Measurements from ENCODE around the gene OR52I2. TPM values are rescaled to one million over a fixed set of nuclear protein-coding genes. Genes with fewer than 3 reads are reported as not detected.

The OR52I2 gene
- total and polyA plus RNA-seq, 2 donors from 2014 or later, result not detected

GRCh38 chr11:4543561-4543960 lies 38.0 kb upstream of the OR52I2 start:
- FAIRE-seq, result no peak
- H3K9me3 ChIP-seq (ENCODE audit: control insufficient read depth in 2 of 3, insufficient read depth in 1 of 3, low read length in 3 of 3), result no peaks in the 10 kb centered on the region

GRCh38 chr11:4544891-4545290 lies 36.7 kb upstream of the OR52I2 start, which contains the start of gene OR52M1:
Gene OR52M1, plus strand, starts transcription at chr11:4545191. Its CDS starts 0 bp downstream, at chr11:4545191.
- no peaks in the 10 kb centered on the region for H3K27me3 ChIP-seq (ENCODE audit: control insufficient read depth, insufficient read depth, low read length)
- H3K36me3 ChIP-seq (ENCODE audit: control insufficient read depth in 2 of 3, insufficient read depth in 3 of 3, low read length in 3 of 3), result no peaks in the 10 kb centered on the region
- H3K27ac ChIP-seq (ENCODE audit: low read depth in 2 of 2, low read length in 2 of 2), result no peak within 1 kb of the TSS
- DNase-seq, result no peak
- H3K4me1 ChIP-seq (ENCODE audit: control insufficient read depth in 2 of 3, insufficient read depth in 2 of 3, low read depth in 1 of 3, low read length in 3 of 3), result no peaks in the 10 kb centered on the region
- H3K9ac ChIP-seq (ENCODE audit: low read length in 3 of 3), result no peak within 1 kb of the TSS
- intact Hi-C loops (cut with DNase I), result no loop called here
- H3K9me3 ChIP-seq (ENCODE audit: control insufficient read depth in 2 of 3, insufficient read depth in 1 of 3, low read length in 3 of 3), result no peaks in the 10 kb centered on the region
- FAIRE-seq, result no peak
- H3K4me3 ChIP-seq (ENCODE audit: low read length in 3 of 3), result no peak within 1 kb of the TSS
- TF ChIP-seq CTCF (IDR thresholded peaks at IDR 0.05; ENCODE audit: borderline replicate concordance, extremely low read depth, insufficient read depth), result no peak

More at GRCh38 chr11:4543561-4543960, 38.0 kb upstream of the OR52I2 start:
- H3K4me3 ChIP-seq (ENCODE audit: low read length in 3 of 3), result no peak overlapping the region
- H3K27me3 ChIP-seq (ENCODE audit: control insufficient read depth, insufficient read depth, low read length), result no peaks in the 10 kb centered on the region
- H3K36me3 ChIP-seq (ENCODE audit: control insufficient read depth in 2 of 3, insufficient read depth in 3 of 3, low read length in 3 of 3), result no peaks in the 10 kb centered on the region
- no peak overlapping the region for H3K9ac ChIP-seq (ENCODE audit: low read length in 3 of 3)
- no peak for DNase-seq
- no peak for TF ChIP-seq CTCF (IDR thresholded peaks at IDR 0.05; ENCODE audit: borderline replicate concordance, extremely low read depth, insufficient read depth)
- H3K4me1 ChIP-seq (ENCODE audit: control insufficient read depth in 2 of 3, insufficient read depth in 2 of 3, low read depth in 1 of 3, low read length in 3 of 3), result no peaks in the 10 kb centered on the region
- no peak overlapping the region for H3K27ac ChIP-seq (ENCODE audit: low read depth in 2 of 2, low read length in 2 of 2)
- intact Hi-C loops (cut with DNase I), result no loop called here

- H3K4me1 ChIP-seq (ENCODE audit: control insufficient read depth in 2 of 3, insufficient read depth in 2 of 3, low read depth in 1 of 3, low read length in 3 of 3), result no peaks in the 10 kb centered on the region
- TF ChIP-seq CTCF (IDR thresholded peaks at IDR 0.05; ENCODE audit: borderline replicate concordance, extremely low read depth, insufficient read depth), result no peak
- no peak overlapping the region for H3K27ac ChIP-seq (ENCODE audit: low read depth in 2 of 2, low read length in 2 of 2)
- no peak overlapping the region for H3K4me3 ChIP-seq (ENCODE audit: low read length in 3 of 3)
- DNase-seq (no peak), FAIRE-seq (peak; percentile 61)
- no peaks in the 10 kb centered on the region for H3K27me3 ChIP-seq (ENCODE audit: control insufficient read depth, insufficient read depth, low read length)
- H3K9ac ChIP-seq (ENCODE audit: low read length in 3 of 3), result no peak overlapping the region
- H3K9me3 ChIP-seq (ENCODE audit: control insufficient read depth in 2 of 3, insufficient read depth in 1 of 3, low read length in 3 of 3), result no peaks in the 10 kb centered on the region
- intact Hi-C loops (cut with DNase I), result no loop called here
- H3K36me3 ChIP-seq (ENCODE audit: control insufficient read depth in 2 of 3, insufficient read depth in 3 of 3, low read length in 3 of 3), result no peaks in the 10 kb centered on the region
Measured at GRCh38 chr11:4546878-4547277, 34.7 kb upstream of the OR52I2 start.

GRCh38 chr11:4547416-4547815 lies 34.1 kb upstream of the OR52I2 start:
- no peak overlapping the region for H3K9ac ChIP-seq (ENCODE audit: low read length in 3 of 3)
- no peak for FAIRE-seq

More at GRCh38 chr11:4547416-4547815, 34.1 kb upstream of the OR52I2 start:
- DNase-seq, result no peak
- Histone ChIP-seq H3K4me1 (ENCODE audit: control insufficient read depth in 2 of 3, insufficient read depth in 2 of 3, low read depth in 1 of 3, low read length in 3 of 3) (no peaks in the 10 kb centered on the region), H3K4me3 (ENCODE audit: low read length in 3 of 3) (no peak overlapping the region), H3K9me3 (ENCODE audit: control insufficient read depth in 2 of 3, insufficient read depth in 1 of 3, low read length in 3 of 3) (no peaks in the 10 kb centered on the region), H3K27me3 (ENCODE audit: control insufficient read depth, insufficient read depth, low read length) (no peaks in the 10 kb centered on the region), H3K36me3 (ENCODE audit: control insufficient read depth in 2 of 3, insufficient read depth in 3 of 3, low read length in 3 of 3) (no peaks in the 10 kb centered on the region), H3K27ac (ENCODE audit: low read depth in 2 of 2, low read length in 2 of 2) (no peak overlapping the region)
- TF ChIP-seq CTCF (IDR thresholded peaks at IDR 0.05; ENCODE audit: borderline replicate concordance, extremely low read depth, insufficient read depth), result no peak
- intact Hi-C loops (cut with DNase I), result no loop called here

Data from kidney (tissue), 14 donors.